GM18907 (cell line): ENCODE results near the gene ALK.
"Not testable (repeated sequence)": the region's sequence is repeated elsewhere in the genome, so short reads cannot be mapped to it uniquely, and the experiment has no call there.

Source experiments
- ATAC-seq: cut with Tn5 transposase; IDR thresholded peaks from one replicate; pipeline ENCODE4 v1.9.1; 2021; ENCODE audit warnings: mild to moderate bottlenecking, moderate library complexity; ENCODE audit not compliant: unreplicated experiment

Gene ALK

DNA sequence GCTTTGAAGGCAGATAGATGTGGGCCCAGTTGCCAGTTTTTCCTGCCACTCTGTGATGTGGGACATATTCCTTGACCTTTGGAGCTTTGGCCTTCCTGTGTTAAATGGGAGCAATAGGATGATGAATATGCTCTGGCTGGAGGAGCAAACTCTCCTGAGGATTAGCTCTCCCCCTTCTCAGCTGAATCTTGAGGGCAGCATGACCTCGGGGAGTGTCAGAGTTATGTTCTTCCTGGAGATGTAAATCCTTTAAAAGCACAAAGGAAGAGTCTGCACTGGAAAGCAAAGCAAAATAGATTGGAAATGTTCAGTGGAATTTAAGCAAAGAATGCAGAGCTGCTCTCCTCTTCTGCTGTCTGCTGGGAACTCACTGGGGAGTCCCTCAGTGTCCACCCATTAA, 160.1 kb downstream of the ALK start:
- no peak for ATAC-seq

DNA sequence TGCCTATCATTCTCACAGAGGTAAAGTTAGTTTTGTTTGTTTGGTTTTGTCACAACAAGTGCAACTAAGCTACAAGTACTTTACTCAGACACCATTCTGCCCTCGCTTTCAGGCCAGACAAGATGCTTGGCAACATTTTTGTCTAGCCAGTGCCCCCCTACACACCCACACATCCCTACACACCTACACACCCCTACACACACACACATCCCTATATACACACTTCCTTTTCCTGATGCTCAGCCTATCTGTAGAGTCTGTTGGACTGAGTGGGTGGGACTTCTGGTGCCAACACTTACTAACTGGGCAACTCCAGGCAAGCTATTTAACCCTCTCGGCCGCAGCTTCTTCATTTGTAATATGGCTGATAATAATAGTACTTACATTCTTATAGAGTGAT, 161.4 kb downstream of the ALK start:
- ATAC-seq, result no peak

DNA sequence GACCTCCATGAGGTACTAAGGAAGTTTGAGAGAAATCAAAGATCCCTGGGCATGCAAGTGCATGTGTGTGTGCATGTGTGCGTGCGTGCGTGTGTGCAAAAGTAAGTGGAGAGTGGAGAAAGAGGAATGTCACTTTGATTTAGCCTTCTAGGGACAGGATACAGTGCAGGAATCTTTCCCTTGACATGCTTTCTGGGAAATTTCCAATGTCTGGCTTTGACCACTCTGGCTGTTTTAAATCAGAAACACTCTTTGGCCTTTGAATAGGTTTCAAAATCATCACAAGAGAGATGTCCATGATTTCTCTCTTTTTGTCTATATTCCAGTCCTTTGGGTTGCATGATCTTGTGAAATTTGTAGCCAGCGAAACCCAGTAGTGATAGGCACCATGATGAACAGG, 162.0 kb downstream of the ALK start:
- no peak for ATAC-seq

DNA sequence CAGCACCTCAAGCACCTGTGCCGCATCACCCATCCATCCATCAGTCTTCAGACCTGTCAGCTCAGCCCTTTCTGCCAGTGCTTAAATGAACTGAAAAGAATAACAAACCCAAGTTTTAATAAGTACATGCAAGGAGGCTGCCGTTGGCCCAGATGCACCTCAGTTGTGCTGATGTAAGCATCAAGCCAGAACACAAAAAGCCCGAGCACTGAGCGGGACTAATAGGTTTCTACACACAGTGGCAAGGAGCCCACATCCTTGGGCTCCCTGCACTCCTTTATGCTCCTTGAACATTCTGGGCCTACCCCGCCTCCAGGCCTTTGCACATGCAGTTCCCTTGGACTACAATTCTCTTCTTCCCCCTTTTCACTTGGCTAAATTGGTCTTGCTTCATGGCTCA, 165.6 kb downstream of the ALK start:
- ATAC-seq, result no peak

DNA sequence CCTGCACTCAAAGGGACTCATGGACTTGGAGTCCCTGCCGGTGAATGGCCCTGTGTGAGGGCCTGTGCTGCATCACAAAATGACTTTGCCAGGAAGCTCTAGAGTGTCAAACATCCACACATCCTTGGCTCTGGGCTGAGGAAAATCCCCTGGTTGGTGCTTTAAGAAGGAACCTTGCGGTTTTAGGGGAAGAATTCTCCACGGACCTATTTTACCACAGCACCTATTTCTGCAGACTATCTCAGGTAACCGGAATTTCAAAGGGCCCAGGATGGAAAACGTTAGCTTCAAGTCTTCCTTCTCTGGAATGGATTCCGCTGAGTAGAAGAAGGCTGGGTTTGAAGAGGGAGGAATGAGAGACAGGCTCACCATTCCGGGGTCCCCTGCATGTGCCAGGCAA, 166.2 kb downstream of the ALK start:
- no peak for ATAC-seq

DNA sequence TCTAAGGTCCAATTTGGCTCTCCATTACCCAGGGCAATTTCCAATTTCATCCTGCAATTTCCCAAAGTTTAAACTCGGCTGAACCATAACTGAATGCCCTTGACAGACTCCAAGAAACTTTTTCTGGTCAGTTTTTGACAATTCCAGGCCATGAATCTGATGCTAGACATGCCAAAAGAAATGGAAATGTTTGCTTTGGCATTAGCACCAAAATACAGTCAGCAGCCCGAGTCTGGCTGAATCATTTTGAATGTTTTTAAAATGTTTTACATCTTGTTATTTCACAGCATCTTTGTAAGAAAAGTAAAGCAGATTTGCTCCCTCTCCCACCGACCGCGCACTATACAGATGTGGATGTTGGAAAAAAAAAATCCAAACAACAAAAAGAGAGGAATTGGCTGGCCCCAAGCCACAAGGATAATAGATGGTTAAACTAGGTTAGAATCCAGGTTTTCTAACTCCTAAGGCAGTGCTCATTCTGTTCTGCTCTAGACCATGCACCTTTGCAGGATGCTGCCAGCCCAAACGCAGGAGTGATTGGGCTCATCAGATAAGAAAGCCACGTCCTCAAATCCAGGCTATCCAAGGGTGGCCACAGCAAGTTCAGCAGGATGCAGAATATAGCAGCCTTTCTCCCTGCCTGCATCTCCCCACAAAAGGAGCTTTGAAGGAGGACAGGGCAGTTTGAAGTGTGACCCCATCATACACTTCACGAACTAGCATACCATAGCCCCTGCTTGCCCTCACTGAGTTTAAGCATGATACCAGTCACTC, 167.5 kb downstream of the ALK start:
- ATAC-seq, result no peak

DNA sequence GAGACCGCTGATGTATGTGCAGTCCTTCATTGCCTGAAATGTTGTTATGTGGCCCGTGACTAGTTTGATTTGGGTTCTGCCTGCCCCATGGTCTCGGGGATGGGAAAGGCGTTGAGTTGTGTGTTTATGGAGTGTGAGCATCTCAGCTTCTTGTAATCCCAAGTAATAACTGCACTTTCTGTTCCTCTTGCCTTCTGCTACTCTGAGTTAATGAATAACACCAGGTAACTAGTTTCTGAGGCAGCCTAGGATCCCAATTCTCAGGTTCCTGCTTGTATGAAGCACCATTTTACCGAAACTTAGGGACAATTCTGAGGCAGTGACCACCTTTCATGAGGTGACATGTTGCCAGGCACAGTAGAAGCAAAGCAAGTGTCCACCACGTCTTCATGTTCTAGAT, 170.0 kb downstream of the ALK start:
- peak; percentile 71 for ATAC-seq

DNA sequence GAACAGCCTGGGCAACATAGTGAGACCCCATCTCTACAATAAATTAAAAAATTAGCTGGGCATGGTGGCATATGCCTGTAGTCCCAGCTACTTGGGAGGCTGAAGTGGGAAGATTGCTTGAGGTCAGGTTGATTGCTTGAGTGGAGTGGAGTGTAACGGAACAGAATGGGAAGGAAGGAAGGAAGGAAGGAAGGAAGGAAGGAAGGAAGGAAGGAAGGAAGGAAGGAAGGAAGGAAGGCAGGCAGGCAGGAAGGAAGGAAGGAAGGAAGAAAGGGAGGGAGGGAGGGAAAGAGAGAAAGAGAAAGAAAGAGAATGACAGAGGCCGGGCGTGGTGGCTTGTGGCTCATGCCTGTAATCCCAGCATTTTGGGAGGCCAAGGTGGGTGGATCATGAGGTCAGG, 170.9 kb downstream of the ALK start:
- not testable (repeated sequence) for ATAC-seq

DNA sequence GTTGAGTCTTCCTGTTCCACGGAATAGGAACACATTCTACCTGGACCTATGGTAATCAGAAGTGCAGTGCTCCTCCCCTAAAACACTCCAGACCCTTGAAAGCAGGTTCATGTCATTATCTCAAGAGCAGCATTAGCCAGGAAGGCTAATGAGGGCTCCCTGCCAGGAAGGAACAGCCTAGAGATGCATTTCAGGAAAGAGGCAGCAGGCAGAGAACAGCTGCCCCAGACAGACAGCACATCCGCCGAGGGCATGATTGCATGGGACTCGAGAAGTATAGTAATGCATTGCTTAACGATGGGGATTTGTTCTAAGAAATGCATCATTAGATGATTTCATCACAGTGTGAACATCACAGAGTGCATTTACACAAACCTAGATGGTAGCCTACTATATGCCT, 171.5 kb downstream of the ALK start:
- ATAC-seq, result no peak

DNA sequence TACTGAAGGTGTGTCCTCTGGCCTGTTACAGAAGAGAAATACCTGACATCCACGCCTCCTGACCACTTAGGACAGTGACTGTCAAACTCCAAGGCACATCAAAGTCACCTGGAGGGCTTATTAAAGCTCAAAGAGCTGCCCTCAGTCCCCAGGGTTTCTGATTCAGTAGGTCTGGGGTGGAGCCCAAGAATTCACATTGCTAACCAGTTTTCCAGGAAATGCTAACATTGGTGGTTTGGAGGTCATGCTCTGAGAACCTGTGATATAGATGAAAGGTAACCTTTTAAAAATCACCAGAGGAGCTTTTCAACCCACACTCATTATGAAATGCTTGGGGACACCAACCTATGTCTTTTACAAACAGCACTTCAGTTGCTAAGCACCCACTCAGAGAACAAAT, 172.3 kb downstream of the ALK start:
- ATAC-seq, result no peak

DNA sequence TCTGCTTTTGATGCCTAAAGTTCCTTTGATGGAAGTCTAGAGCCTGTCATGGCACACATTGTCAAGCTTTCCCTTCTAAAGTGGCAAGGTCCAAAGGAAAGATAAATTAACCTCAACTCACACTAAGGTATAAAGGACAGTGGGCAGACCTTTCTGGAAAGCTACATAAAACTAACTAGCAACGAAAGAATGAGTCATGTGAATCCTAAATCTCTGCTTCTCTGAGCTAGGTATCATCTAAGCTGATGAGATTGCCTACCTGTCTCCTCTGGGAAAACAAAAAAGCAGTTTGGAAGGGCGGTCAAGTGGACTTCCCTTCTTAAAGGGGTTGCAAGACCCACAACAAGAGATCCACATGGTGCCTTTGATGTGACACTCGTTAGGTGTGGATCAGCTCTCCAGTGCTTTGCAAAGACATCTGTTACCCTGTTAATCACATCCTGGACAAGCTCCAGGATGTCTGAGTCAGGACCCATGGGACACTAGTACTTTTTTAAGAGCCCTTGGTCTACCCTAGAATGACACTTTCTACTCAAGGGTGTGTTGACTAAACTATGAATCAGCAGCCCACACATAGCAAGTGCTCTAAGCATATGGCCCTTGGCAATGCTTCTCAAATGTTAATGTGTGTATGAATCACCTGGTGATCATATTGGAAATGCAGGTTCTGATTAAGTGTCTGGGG, 173.5 kb downstream of the ALK start:
- peak; percentile 53 for ATAC-seq

DNA sequence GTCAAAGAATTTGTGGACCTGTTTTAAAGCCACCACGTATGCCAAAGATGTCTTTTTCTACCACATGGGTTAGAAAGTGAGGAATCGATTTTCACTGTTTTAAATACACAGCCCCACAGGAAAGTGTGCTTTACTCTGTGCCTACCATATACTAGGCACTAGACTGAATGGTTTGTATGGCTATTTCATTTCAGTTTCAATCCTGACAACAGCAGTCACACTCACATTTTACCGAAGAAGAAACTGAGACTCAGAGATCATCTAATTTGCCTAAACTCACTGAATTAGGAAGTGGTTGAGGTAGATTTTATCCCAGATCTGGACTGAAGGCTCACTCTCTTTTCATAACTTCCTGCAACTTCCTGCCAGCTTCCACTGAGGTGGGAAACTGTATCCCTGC, 176.4 kb downstream of the ALK start:
- peak; percentile 75 for ATAC-seq

DNA sequence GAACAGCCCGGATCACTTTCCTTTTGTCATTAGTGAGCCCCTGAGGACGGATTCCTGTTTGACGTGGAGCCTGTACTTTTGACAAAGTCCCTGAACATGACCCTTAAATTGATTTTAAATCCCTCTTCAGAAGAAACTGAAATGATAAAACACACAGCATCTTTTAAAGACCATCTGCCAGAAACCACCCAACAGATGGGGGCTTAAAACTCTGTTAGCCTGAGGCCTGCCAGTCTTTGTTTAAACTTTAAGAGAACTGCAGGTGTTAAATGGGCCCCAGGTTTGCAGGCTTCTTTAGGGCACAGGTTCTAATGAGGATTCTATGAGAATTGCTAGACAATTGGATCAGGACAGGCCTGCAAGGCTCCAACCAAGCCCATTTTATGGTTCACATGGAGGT, 177.9 kb downstream of the ALK start:
- ATAC-seq, result no peak

DNA sequence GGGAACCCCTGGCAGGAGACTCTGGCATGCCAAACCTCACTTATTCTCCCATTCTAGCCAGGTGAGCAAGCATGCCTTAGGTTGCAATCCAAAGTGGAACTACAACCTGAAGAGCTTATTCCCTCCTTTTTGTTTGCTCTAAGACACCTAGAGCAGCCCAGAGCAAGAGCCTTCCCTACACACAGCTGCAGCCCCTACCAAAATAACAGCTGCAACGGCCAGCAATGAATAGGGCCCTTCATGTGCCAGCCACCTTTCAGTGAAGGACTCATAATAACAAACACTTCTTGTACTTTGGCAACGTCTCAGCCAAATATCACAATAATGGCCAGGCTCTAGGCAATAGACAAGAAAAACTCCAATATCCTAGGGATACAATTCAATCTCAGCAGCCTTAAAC, 178.7 kb downstream of the ALK start:
- ATAC-seq, result no peak

DNA sequence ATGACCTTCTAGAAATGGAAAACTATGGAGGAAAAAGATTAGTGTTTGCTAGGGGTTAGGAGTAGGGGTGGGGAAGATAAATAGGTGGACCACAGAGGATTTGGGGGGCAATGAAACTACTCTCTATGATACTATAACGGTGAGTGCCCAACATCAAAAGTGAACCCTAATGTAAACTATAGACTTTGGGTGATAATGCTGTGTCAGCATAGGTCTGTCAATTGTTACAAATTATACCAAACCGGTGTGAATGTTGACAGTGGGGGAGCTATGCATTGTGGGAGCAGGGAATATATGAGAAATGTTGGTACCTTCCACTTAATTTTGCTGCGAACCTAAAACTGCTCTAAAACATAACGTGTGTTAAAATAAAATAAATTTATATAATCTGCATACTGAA, 180.3 kb downstream of the ALK start:
- ATAC-seq, result no peak

DNA sequence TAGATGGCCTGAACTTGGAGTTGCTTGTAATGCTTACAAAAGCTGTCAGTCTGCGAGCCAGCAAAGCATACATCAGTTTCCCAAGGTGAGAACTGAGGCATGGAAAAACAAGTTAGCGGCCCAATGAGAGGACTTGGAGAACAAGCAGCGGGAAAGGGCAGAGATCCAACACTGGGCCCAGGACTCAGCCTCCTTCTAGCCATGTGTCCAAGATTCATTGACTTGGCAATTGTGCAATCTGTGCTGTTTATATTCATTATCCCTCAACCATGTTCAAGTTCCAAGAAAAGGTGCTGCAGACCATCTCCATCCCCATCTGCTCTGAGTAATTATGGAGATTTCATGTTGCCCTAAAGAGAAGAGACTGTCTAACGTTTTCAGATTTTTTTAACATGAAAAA, 187.4 kb downstream of the ALK start:
- no peak for ATAC-seq

DNA sequence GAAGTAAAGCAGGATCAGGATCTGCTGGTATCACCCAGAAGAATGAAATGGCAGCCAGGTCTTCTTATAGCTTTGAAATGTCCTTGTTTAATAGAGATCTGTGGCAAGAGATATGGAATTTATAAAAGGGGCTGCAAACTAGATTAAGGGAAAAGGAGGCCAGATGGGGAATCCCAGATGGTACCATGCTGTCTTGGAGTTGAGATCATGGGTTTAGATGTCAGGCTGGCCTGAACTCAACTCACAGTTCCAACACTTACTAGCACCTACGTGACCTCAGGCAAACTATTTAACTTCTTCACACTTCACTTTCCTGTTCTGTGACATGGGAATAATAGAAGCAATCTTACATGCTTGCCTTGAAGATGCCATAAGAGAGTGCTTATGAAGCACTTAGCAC, 188.2 kb downstream of the ALK start:
- ATAC-seq, result no peak

DNA sequence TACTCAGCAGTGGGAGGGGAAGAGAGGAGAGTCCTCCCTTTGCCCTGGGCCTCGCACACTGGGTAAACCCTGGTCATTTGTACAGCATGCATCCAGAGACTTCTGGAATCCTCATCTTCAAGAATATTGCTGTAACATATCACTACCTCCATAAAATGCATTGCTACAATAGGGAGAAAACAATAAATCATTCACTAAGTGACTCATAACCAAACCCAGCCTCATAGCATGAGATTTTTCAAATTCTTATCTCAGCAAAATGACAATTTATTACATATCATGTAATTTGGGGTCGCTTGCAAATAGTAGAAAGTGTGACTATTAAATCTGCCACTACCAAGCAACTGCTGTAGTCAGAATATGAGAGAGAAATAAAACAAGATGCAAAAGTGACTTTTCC, 189.4 kb downstream of the ALK start:
- ATAC-seq, result no peak

DNA sequence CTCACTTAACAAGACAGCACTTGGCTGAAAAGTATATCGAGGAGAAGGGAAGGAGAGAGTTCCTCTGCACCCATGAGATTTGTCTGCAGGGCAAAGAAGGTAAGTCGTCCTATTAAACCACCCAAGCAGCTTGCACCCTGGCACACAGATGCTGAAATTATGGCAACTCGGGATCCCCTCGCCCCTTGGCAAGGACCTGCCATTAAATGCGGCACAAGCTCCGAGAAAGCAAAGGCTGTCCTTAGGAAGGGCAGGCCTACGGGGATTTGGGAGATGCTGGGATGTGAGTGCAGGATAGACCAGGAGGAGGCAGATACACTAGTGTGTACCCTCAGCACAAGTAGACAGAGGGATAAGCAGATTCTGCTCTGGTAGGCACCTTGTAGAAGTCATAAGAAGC, 191.5 kb downstream of the ALK start:
- ATAC-seq, result no peak

DNA sequence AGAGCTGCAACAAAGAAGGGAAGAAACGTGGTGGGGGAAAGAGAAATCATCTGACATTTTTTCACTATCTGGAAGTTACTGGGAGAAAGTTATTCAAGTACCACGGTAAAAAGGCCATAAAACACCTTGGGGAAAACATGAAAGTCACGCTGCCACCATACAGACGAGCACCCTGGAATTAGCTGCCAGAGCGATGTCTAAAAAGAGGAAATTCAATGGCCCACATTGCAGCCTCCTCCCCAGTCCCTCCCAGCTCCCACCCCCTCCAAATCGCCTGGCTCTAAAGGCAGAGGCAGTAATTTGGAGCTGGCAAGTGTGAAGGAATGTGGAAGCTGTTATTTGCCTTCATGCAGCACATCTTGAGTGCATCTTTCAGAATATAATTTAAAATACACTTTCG, 192.0 kb downstream of the ALK start:
- no peak for ATAC-seq

DNA sequence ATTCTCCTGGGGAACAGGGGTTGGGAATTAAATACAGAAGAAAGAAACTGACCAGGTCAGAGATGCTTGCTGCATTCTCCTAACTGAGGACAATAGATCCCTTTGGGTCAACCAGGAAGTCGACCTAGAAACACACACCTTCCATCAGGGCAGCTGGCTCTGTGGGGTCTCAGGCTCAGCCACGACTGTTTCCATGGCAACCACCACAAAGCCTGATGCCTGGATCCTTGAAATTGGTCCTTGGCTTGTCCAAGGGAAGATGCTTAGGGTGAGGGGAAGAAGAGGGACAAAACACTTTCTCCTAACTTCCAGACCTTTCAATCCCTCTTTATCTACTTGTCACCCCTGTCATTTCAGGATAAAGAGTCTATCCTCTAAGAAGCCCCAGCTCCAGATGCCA, 194.4 kb downstream of the ALK start:
- ATAC-seq, result no peak

DNA sequence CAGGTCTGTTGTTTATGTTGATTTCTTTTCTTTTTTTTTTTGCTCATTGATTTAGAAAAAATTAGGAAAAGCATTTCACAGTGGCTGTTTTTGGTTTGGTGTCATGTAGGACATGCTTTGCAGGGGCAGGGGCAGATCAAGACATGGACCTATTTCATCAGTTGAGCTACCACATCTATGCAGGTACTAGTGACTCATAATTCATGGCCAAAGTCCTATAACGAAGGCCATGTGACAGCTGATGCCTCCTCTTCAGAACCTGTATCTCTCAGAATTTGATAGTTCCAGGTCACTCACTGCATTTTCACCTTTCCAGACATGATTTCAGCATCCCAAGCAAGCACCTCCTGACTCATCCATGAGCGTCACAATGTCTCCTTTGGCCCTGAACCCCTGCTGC, 195.8 kb downstream of the ALK start:
- ATAC-seq, result no peak

DNA sequence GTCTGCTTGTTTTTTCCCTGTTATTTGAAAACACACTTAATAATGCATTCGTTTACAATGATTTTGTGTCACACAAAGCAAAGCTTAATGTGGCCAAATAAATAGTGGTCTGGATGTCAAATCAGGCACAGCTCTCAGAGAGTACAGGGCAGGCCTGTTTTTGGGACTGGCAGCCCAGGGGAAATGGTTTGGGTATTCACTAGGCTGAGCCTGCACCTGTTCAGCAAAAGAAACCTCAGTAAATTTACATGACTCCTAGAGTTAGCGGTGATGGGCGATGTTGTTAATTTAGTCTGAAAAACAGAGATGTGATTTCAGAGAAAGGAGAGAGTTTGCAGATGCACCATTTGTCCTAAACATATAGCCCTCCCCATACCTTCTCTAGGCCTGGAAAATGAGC, 197.1 kb downstream of the ALK start:
- peak; percentile 47 for ATAC-seq
